NCI-H510A (cell line): ENCODE results near the gene NME1.
"Not testable (repeated sequence)": the region's sequence is repeated elsewhere in the genome, so short reads cannot be mapped to it uniquely, and the experiment has no call there.

Experiments used
- DNase-seq: peaks from one replicate; lab custom pipeline; 2025; lab: John Stamatoyannopoulos, UW

NME1 gene

DNA sequence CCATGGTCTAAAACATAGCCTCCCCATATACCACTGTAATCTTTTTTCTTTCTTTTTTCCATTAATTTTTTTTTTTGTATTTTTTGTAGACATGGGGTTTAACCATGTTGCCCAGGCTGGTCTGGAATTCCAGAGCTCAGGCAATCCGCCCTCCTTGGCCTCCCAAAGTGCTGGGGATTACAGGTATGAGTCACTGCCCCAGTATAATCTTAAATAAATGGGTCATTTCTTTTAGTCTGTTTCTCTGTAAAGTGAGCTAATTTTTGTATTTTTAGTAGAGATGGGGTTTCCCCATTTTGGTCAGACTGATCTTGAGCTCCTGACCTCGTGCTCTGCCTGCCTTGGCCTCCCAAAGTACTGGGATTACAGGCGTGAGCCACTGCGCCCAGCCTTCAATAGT, 5.7 kb upstream of the NME1 start:
- no peak for DNase-seq

DNA sequence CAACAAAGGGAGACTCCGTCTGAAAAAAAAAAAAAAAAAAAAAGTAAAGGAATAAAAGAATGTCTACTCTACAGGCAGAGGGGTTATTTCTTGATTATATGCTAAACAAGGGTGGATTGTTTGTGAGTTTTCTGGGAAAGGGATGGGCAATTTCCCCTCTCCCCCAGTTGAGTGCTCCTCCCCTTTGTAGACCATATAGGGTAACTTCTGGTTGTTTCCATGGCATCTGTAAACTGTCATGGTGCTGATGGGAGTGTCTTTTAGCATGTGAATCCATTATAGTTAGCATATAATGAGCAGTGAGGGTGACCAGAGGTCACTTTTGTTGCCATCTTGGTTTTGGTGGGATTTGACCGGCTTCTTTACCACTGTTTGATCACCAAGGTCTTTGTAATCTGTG, 4.2 kb upstream of the NME1 start:
- DNase-seq, result no peak

DNA sequence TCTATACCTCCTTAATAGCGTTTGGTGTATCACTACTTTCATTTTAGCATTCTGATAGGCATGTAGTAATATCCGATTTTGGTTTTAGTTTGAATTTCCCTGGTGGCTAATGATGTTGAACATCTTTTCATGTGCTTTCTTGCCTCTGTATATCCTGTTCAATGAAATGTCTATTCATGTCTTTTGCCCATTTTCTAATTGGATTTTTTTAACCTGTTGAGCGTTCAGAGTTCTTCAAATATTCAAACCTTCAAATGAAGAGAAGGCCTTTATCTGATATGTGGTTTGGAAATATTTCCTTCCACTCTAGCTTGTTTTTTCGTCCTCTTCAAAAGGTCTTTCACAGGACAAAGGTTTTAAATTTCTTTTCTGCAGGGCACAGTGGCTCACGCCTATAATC, 2.4 kb upstream of the NME1 start:
- DNase-seq, result no peak

GRCh38 chr17:51152766-51153209, 571 bp upstream of the NME1 start:
- no peak for DNase-seq

DNA sequence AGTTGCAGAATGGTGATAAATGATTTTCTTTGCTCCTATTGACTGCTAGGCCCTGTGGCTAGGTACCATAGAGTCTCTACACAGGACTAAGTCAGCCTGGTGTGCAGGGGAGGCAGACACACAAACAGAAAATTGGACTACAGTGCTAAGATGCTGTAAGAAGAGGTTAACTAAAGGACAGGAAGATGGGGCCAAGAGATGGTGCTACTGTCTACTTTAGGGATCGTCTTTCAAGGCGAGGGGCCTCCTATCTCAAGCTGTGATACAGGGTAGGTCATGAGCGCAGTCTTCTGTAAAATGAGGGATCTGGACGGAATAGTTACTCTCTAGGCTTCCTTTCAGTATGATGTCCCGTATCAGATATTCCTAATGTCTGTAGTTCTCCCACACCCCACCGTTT, 817 bp downstream of the NME1 start:
- DNase-seq, result no peak

GRCh38 chr17:51155416-51155815, 2.1 kb downstream of the NME1 start:
- no peak for DNase-seq

DNA sequence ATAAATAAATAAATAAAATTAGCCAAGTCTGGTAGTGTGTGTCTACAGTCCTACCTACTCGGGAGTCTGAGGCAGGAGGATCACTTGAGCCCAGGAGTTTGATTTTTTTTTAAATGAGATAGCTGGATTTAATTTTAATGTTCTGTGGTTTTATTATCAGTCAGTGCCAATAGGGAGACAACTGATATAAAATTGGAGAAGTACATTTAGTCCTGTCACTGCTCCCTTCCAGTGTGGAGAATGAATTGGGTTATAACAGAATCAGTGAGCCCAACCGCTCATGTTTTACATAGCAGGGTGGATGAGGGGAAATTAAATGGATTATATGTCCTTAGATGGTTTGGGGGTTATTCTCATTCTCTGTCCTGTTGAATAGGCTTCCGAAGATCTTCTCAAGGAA, 6.2 kb downstream of the NME1 start:
- no peak for DNase-seq

DNA sequence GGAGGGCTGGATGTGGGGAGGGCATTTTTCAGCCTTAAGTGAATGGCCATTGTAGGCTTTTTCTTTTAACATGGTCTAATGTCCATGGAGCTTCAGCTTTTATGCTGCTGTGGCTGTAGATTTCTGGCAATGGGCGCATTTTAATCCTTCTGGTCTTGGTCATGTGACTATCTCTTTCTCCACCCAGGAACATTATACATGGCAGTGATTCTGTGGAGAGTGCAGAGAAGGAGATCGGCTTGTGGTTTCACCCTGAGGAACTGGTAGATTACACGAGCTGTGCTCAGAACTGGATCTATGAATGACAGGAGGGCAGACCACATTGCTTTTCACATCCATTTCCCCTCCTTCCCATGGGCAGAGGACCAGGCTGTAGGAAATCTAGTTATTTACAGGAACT, 8.2 kb downstream of the NME1 start:
- no peak for DNase-seq

DNA sequence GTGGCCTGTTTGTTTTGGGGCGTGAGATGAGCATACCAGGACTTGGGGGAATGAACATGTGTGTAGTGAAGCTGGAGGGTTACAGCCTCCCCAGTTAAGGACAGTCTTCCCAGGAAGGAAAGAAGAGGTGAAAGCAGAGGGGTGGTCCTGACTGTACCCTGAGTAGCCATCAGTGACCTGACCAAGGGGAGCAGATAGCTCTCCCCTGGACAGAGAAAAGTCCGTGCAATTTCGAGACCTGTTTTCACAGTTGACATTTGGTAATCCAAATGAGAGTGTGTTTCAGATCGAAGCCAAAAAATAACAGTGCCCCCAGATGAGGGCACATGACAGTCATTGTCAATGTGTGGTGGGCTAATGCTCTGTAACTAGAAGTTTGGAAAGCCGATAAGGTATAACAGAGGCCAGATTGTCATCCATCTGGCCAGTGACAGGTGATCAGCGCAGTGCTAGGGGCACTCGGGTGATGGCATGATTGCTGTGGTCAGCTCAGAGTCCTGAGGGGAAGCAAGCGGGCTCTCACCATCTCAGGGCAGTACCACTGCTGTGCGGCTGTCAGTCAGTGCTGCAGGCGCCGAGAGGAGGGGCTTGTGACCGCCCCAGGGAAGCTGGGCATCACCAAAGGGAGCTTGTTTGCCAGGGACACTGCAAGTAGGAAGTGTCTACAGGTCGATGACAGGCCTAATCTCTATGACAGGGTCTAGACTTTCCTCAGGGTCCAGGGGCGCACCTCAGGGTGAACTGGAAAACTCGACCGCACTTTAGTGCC, 11.7 kb downstream of the NME1 start:
- DNase-seq, result no peak

- DNase-seq, result no peak
Observed at GRCh38 chr17:51165680-51166197, 12.4 kb downstream of the NME1 start.

GRCh38 chr17:51166198-51166986, 13.0 kb downstream of the NME1 start, which contains the start of gene NME2:
NME2 (plus strand) TSS chr17:51166411; CDS start chr17:51166831, 420 bp downstream.
- DNase-seq, result peak; percentile 87

- DNase-seq, result peak; percentile 20
Observed at GRCh38 chr17:51166987-51167931, 13.9 kb downstream of the NME1 start.

DNA sequence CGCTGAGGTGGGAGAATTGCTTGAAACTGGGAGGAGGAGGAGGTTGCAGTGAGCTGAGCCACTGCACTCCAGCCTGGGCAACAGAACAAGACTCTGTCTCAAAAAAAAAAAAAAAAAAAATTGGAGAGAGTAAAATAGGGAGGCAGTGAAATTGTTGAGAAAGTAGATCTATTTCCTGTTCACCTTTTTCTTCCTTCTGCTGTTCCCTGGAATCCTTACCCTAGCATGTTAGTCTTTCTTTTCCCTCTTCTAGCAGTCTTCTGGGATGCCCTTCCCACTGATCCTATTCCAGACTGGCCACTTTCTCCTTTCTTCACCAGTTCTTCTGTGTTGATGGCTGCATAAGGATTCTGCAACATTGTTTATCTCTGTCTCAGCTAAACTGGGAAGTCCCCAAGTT, 16.0 kb downstream of the NME1 start:
- DNase-seq, result no peak

DNA sequence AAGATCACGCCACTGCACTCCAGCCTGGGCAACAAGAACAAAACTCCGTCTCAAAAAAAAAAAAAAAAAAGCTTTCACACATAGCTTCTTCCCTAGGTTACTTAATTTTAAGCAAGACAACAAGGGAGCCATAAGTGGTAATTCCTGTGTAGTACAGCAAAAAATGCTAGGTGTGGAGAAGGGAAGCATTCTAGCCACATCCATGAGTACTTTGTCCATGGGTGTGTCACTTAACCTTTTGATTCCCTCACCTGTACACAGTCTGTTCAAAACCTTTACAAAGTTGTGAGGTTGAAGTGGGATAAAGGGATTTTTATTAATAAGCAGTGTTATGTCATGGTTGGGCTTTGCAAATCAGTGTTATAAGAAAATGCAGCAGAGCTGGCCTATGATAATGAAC, 17.4 kb downstream of the NME1 start:
- no peak for DNase-seq

DNA sequence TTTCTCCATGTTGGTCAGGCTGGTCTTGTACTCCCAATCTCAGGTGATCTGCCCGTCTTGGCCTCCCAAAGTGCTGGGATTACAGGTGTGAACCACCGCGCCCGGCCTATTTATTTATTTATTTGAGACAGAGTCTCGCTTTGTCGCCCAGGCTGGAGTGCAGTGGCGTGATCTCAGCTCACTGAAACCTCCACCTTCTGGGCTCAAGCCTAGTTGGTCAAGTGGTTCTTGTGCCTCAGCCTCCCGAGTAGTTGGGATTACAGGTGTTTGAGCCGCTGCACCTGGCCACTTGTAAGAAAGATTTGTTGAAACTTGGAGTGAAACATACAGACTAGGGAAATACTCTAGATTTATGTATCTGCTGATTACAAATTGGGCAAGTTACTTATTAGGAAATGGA, 18.7 kb downstream of the NME1 start:
- not testable (repeated sequence) for DNase-seq

- DNase-seq, result no peak
Observed at GRCh38 chr17:51180486-51180885, 27.1 kb downstream of the NME1 start.

- DNase-seq, result no peak
Observed at GRCh38 chr17:51184124-51184523, 30.8 kb downstream of the NME1 start.

DNA sequence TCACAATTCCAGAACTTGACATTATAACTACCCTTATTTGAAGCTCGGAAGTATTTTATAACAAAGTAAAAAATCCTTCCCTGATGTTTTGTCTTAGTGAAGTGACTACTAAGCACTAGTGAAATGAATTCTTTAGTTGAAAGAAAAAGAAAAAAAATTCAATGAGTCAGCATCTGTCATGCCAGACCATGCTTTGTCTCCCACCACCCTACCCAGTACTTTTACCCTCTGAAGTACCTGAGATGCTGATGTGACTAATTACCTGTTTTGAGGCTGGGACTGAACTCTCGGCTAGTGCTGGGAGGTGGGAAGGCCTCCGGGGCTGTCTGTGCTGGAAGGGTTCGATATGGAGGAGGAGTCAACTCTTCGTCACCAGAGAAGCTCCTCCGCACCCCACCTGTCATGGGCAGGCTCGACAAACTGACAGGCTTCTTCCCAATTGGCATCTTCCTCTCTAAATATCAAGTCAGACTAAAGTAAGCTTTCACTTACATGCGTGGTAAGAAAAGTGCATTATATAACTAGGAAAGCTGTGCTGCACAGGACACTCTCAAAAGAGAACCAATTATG, 32.5 kb downstream of the NME1 start:
- DNase-seq, result no peak

GRCh38 chr17:51188271-51188833, 35.0 kb downstream of the NME1 start:
- no peak for DNase-seq

GRCh38 chr17:51189162-51189561, 35.8 kb downstream of the NME1 start:
- no peak for DNase-seq

- no peak for DNase-seq
Observed at GRCh38 chr17:51189628-51190027, 36.3 kb downstream of the NME1 start.
